Stomach (tissue), 4 donors: Measurements from ENCODE around the gene BICD1.

ENCODE experiments used
- CTCF ChIP-seq, 7 experiments: fragments of 450-650 bp in 4 of 7; fragments of 200-600 bp in 3 of 7; sonication (generic) in 3 of 7; IDR thresholded peaks; one replicate each; pipeline ENCODE4 v1.5.1; 2016 to 2019; ENCODE audit warnings: antibody characterized with exemption in 7 of 7, control low read depth in 2 of 7, mild to moderate bottlenecking in 1 of 7
- POLR2A ChIP-seq, 4 donors: fragments of 450-650 bp; IDR thresholded peaks; one replicate each; pipeline ENCODE4 v1.6.1; 2016; ENCODE audit warnings: antibody characterized with exemption in 4 of 4, control low read depth in 2 of 4, mild to moderate bottlenecking in 1 of 4, moderate library complexity in 1 of 4

- TF ChIP-seq POLR2A (IDR thresholded peaks at IDR 0.05) (no peak), CTCF (IDR thresholded peaks at IDR 0.05) (peak in 1 of 7 experiments; percentile 2)
Observed at GRCh38 chr12:32302218-32303173, 195.8 kb downstream of the BICD1 start.
